NCI-H1105 treated with DMSO at 0.1 percent for 48 hours (cell line): ENCODE results near the gene PRSS50.

Experiments
- DNase-seq: peaks from one replicate; lab custom pipeline; 2025; lab: John Stamatoyannopoulos, UW

PRSS50 gene

GRCh38 chr3:46690798-46691197 lies 26.9 kb downstream of the PRSS50 start:
- no peak for DNase-seq

GRCh38 chr3:46685446-46685845 lies 32.2 kb downstream of the PRSS50 start:
- DNase-seq, result no peak

GRCh38 chr3:46684891-46685290 lies 32.8 kb downstream of the PRSS50 start:
- DNase-seq, result no peak

GRCh38 chr3:46682974-46683373 lies 34.7 kb downstream of the PRSS50 start:
- no peak for DNase-seq

DNA sequence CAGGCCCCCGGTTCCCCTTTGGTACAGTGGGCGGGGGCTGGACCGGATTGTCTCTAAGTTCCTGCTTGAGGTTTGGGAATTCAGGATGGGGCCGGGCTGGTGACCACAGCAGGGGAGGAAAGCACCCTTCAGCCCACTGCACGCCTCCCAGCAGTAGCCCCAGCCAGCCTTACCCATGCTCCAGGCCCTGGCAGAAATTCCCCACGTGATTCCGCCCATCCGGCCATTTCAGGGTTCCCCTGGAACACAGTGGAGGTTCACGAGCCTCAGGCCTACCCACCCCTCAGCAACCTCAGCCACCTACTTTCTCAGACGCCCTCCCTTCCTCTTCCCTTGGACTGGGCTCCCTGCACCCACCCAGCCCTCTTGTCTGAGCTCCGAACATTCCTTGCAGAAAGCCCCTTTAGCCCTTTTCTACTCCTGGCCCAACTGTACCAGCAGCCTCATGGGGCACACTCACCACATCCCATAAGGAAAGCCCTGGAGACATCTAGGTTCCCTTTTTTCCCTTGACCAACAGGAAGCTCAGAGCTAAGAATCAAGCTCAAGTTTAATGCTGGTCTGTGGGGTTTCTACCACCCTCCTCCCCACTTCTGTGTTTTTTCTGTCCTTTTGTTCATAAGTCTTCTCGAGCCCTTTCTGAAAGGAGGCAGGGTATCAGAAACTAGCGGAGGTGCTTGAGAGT lies 35.7 kb downstream of the PRSS50 start:
- DNase-seq, result no peak

DNA sequence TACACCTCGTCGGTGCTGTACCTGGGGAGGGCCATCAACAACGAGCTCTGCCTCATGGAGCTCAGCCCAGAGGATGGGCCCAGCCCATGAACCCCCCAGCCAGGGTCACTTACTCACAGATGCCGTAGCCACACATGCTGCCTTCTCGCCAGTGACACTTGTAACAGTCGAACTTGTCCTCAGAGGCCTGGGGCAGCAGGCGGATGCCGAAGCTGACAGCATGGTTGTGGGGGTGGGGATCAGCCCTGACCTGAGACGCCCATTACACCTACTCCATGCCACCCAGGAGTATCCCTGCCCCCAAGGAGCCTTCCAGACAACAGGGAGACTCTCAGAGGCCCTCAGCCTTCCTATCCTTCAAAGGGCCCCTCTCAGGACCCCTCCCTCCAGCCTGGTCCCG lies 36.3 kb downstream of the PRSS50 start:
- DNase-seq, result no peak

DNA sequence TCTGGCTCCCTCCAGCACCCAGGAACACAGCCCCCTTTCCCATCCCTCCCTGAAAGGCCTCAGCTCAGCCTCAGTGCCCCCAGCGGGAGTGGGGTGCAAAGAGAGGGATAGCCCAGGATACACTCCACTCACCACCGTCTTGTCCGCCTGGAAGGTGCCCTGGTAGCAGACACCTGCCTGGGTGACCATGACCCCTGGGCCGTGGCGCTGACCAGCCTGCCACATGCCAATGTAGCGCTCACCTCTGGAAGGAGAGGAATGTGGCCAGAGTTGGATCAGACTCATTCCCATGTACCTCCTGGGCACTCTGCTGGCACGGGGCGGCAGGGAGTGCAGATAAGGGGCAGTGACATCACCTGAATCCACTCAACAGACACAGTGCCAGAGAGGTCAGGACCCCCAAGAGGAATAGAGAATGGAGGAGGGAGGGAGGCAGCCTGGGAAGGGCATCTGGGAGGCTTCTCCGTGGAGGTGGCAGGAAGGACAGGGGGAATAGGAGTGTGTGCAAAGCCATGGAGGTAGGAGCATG lies 37.3 kb downstream of the PRSS50 start:
- no peak for DNase-seq

DNA sequence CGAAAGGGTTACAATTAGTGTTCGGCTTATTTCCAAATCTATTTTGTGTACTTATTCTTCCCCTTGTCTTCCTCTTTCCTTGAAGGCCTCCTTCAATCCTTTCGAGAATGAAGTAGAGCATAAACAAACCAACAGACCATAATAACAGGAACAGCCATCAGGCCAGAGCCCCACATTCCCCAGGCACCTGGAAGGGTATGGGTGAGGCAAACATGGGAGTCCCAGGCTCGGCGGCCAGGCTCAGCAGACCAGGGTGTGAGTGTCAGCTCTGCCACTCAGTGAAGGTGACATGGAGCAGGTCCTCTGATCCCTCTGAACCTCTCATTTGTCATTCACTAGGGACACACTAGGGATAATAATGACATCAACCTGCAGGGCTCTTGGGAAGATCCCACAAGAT lies 38.0 kb downstream of the PRSS50 start:
- no peak for DNase-seq

GRCh38 chr3:46678280-46678679 lies 39.4 kb downstream of the PRSS50 start:
- no peak for DNase-seq

DNA sequence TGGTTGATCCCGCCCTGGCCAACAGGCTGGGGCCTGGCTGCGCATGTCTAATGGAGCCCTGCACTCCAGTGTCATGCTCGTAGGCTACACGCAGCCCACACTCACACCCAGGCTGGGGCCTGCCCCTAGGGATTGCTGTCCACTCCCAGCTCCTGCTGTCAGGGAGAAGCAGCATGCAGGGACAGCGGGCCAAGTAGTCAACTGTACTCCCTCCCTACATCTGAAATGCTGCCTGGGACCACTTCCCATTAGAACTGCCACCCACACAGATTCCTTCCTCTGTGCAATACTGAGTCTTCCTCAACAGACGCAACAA lies 40.3 kb downstream of the PRSS50 start:
- DNase-seq, result no peak

GRCh38 chr3:46676601-46677410 lies 40.9 kb downstream of the PRSS50 start:
- DNase-seq, result no peak

DNA sequence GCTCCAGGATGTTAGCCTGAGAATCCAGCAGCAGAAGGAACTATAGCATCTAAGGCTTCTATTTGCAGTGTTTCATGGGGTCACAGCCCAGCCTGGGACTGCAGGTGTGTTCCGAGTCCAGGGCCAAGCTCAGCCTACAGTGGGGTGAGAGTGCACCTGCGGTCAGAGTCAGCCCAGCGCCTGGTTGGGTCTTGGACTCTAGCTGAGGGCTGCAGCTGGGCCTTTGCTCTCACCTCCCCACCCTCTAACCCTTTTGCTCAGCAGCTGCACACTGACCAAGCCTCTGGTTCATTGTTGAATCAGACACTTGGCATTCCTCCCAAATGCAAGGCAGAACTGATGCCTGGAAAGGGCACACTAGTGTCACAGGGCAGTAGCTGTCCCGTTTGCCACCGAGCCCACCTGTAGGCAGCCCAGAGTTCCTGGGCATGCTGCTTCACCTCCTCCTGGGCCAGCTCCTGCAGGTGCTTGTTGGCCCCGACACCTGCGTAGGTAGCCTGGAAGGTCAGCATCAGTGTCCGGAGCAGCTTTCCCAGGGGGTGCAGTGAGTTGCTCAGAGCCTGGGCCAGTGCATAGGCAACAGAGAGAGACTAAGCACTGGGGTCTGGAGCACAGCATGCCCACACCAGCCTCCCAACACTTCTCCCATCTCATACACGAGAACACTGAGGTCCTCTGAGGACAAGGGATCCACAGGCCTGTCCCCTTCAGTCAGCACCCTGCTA lies 41.7 kb downstream of the PRSS50 start:
- no peak for DNase-seq

DNA sequence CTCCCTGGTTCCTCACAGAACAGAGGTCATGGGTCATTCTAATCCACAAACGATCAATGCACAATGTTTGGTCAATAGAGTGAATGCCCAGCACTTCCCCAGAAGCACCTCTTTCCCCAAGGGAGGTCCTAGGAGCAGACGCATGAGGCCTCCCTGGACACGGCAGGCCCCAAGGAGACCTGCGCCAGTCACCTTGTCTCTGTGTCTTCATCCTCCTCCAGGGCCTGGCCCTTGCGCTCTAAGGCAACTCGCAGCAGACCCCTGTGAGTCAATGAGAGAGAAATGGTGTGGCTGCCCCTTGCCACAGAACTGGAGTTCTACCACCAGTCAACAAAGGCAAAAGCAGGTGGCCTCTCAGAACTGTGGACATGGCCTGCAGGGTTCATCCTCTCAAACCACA lies 42.2 kb downstream of the PRSS50 start:
- no peak for DNase-seq

GRCh38 chr3:46674031-46674845 lies 43.4 kb downstream of the PRSS50 start:
- no peak for DNase-seq

- DNase-seq, result no peak
Observed at GRCh38 chr3:46673151-46674030, 44.3 kb downstream of the PRSS50 start.

DNA sequence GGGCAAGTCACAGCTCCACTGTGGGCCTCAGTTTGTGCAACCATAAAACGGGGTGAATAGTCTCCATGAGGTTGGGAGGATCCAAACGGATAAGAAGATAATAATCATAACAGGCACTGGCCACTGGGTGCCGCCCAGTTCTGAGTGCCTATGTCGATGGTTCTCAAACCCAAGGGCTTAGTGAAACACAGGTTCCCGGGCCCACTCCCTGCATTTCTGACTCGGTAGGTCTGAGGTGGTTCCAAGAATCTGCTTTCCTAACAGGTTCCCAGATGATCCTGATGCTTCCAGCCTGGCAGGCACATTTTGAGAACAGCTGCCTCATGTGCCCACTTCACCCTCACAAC lies 45.3 kb downstream of the PRSS50 start:
- DNase-seq, result no peak

GRCh38 chr3:46671541-46672348 lies 45.9 kb downstream of the PRSS50 start:
- no peak for DNase-seq

- no peak for DNase-seq
Observed at GRCh38 chr3:46670891-46671427, 46.7 kb downstream of the PRSS50 start.

GRCh38 chr3:46670000-46670890 lies 47.4 kb downstream of the PRSS50 start:
- DNase-seq, result no peak
